GM12891 (cell line): ENCODE results near the gene IFIT2.
"Not testable (repeated sequence)": the region's sequence is repeated elsewhere in the genome, so short reads cannot be mapped to it uniquely, and the experiment has no call there.

Experiments
- DNase-seq: peaks from one replicate; pipeline ENCODE4 v3.0.0; 2011; ENCODE audit warnings: low spot score; ENCODE audit not compliant: insufficient read length
- FAIRE-seq: peaks from 2 replicates; lab custom pipeline; 2011; peaks lifted over from hg19 to GRCh38; lab: Jason Lieb, UNC
- PAX5 ChIP-seq: IDR thresholded peaks from 2 replicates; pipeline ENCODE4 v1.6.1; 2011; ENCODE audit warnings: low read length, moderate library complexity, mild to moderate bottlenecking; ENCODE audit not compliant: insufficient read depth, severe bottlenecking
- POLR2A ChIP-seq: IDR thresholded peaks from 2 replicates; pipeline ENCODE4 v1.6.1; 2011; ENCODE audit warnings: low read depth, low read length, control low read depth
- POLR2AphosphoS5 ChIP-seq: IDR thresholded peaks from 2 replicates; pipeline ENCODE4 v1.6.1; 2011; ENCODE audit warnings: low read depth, low read length, control low read depth
- POU2F2 ChIP-seq: IDR thresholded peaks from 2 replicates; pipeline ENCODE4 v1.6.1; 2011; ENCODE audit warnings: low read depth, mild to moderate bottlenecking, control low read depth, low read length, moderate library complexity
- SPI1 ChIP-seq: IDR thresholded peaks from 2 replicates; pipeline ENCODE4 v1.6.1; 2011; ENCODE audit warnings: low read depth, low read length, control low read depth
- TAF1 ChIP-seq: IDR thresholded peaks from 2 replicates; pipeline ENCODE4 v1.6.1; 2011; ENCODE audit warnings: low read depth, low read length, control low read depth

IFIT2 gene

GRCh38 chr10:89306434-89307268 lies 4.8 kb downstream of the IFIT2 start:
- FAIRE-seq: no peak
- DNase-seq: no peak
- TF ChIP-seq PAX5 (no peak), TAF1 (no peak), SPI1 (no peak), POLR2A (no peak), POLR2AphosphoS5 (no peak), POU2F2 (no peak)

- TF ChIP-seq POLR2AphosphoS5: no peak
- TF ChIP-seq SPI1: no peak
- no peak for TF ChIP-seq PAX5
- TF ChIP-seq POLR2A: no peak
- TF ChIP-seq TAF1: no peak
- TF ChIP-seq POU2F2: no peak
- DNase-seq: no peak
- FAIRE-seq: no peak
Observed at GRCh38 chr10:89307269-89307577, 5.4 kb downstream of the IFIT2 start.

GRCh38 chr10:89308266-89308665 lies 6.4 kb downstream of the IFIT2 start:
- TF ChIP-seq POU2F2 (no peak), TAF1 (no peak), POLR2AphosphoS5 (no peak), PAX5 (no peak), SPI1 (no peak), POLR2A (no peak)
- no peak for DNase-seq
- FAIRE-seq: no peak

GRCh38 chr10:89308736-89309135 lies 6.9 kb downstream of the IFIT2 start:
- TF ChIP-seq TAF1: no peak
- TF ChIP-seq POLR2A: no peak
- TF ChIP-seq POU2F2: no peak
- no peak for TF ChIP-seq PAX5
- no peak for TF ChIP-seq POLR2AphosphoS5
- TF ChIP-seq SPI1: no peak
- FAIRE-seq (peak; percentile 50), DNase-seq (no peak)

- no peak for FAIRE-seq
- TF ChIP-seq TAF1: no peak
- no peak for TF ChIP-seq POU2F2
- TF ChIP-seq POLR2A: no peak
- TF ChIP-seq PAX5: no peak
- TF ChIP-seq SPI1: no peak
- no peak for TF ChIP-seq POLR2AphosphoS5
Observed at GRCh38 chr10:89309156-89310055, 7.6 kb downstream of the IFIT2 start.

GRCh38 chr10:89310056-89310893 lies 8.4 kb downstream of the IFIT2 start:
- DNase-seq: no peak
- FAIRE-seq: peak; percentile 62
- no peak for TF ChIP-seq POU2F2
- TF ChIP-seq POLR2AphosphoS5: no peak
- TF ChIP-seq SPI1: no peak
- no peak for TF ChIP-seq TAF1
- no peak for TF ChIP-seq POLR2A
- no peak for TF ChIP-seq PAX5

More at GRCh38 chr10:89309156-89310055, 7.6 kb downstream of the IFIT2 start:
- DNase-seq: no peak

GRCh38 chr10:89312973-89313372 lies 11.1 kb downstream of the IFIT2 start:
- FAIRE-seq (no peak), DNase-seq (no peak)
- TF ChIP-seq POLR2A (no peak), SPI1 (no peak), POU2F2 (no peak), POLR2AphosphoS5 (no peak), PAX5 (no peak), TAF1 (no peak)

- no peak for FAIRE-seq
Observed at GRCh38 chr10:89314676-89315075, 12.8 kb downstream of the IFIT2 start.

GRCh38 chr10:89318047-89318446 lies 16.2 kb downstream of the IFIT2 start:
- not testable (repeated sequence) for DNase-seq, FAIRE-seq

More at GRCh38 chr10:89314676-89315075, 12.8 kb downstream of the IFIT2 start:
- no peak for TF ChIP-seq POLR2AphosphoS5
- no peak for TF ChIP-seq TAF1
- no peak for TF ChIP-seq POU2F2
- TF ChIP-seq POLR2A: no peak
- no peak for TF ChIP-seq SPI1
- TF ChIP-seq PAX5: no peak
- DNase-seq: no peak

GRCh38 chr10:89325081-89325480 lies 23.2 kb downstream of the IFIT2 start:
- FAIRE-seq: peak; percentile 48
- DNase-seq: not testable (repeated sequence)

GRCh38 chr10:89325856-89326255 lies 24.0 kb downstream of the IFIT2 start:
- not testable (repeated sequence) for DNase-seq, FAIRE-seq
